SK-N-SH (cell line): ENCODE results near the gene TRPC6. TPM values are rescaled to one million over a fixed set of nuclear protein-coding genes. Genes with fewer than 3 reads are reported as not detected.

Experiments
- CTCF ChIA-PET: fragments of 300-600, 350-600 bp; formaldehyde crosslinking; extraction: SDS; loops from one replicate; lab custom pipeline; 2021; lab: Yijun Ruan, JAX
- POLR2A ChIA-PET: fragments of 350-600 bp; sonication (Branson Sonifier 250); formaldehyde crosslinking; extraction: SDS; loops from one replicate; lab custom pipeline; 2020; ENCODE audit warnings: antibody characterized with exemption, inconsistent platforms; lab: Yijun Ruan, JAX
- DNase-seq: peaks from one replicate; pipeline ENCODE4 v3.0.0; 2012
- H2AFZ ChIP-seq: fragments of 200-600 bp; sonication (generic); 2 replicates; pipeline ENCODE4 v1.8.1; 2016; ENCODE audit warnings: antibody characterized with exemption, mild to moderate bottlenecking, low read depth
- H3F3A ChIP-seq: fragments of 200-600 bp; sonication (generic); replicated peaks from 2 replicates; pipeline ENCODE3; 2016; ENCODE audit warnings: antibody characterized with exemption, mild to moderate bottlenecking; ENCODE audit not compliant: insufficient read depth
- H3K27ac ChIP-seq, 2 experiments: fragments of 200-500 bp in 1 of 2; fragments of 200-600 bp in 1 of 2; sonication (Bioruptor generic) in 1 of 2; sonication (generic), shearing (Covaris generic) in 1 of 2; 2 replicates each; pipeline versions ENCODE4 v1.5.1 to v1.6.1; 2014 to 2016; ENCODE audit warnings: low read depth in 2 of 2, inconsistent platforms in 1 of 2, low read length in 1 of 2, mild to moderate bottlenecking in 1 of 2, mixed read lengths in 1 of 2
- H3K27me3 ChIP-seq: fragments of 200-600 bp; sonication (generic), shearing (Covaris generic); 2 replicates; pipeline ENCODE4 v1.6.1; 2016; ENCODE audit warnings: mixed run types; ENCODE audit not compliant: insufficient read depth
- H3K36me3 ChIP-seq, 2 experiments: fragments of 200-500 bp in 1 of 2; fragments of 200-600 bp in 1 of 2; sonication (Bioruptor generic) in 1 of 2; sonication (generic) in 1 of 2; replicated peaks in 1 of 2; 2 replicates each; pipeline versions ENCODE3 to v1.5.1; 2014 to 2016; ENCODE audit warnings: low read length in 1 of 2, mild to moderate bottlenecking in 1 of 2; ENCODE audit not compliant: insufficient read depth in 2 of 2, control insufficient read depth in 1 of 2
- H3K4me1 ChIP-seq, 2 experiments: fragments of 200-500 bp in 1 of 2; fragments of 200-600 bp in 1 of 2; sonication (Bioruptor generic) in 1 of 2; sonication (generic), shearing (Covaris generic) in 1 of 2; 2 replicates each; pipeline versions ENCODE4 v1.5.1 to v1.6.1; 2014 to 2016; ENCODE audit warnings: low read depth in 1 of 2, low read length in 1 of 2, mixed run types in 1 of 2; ENCODE audit not compliant: insufficient read depth in 2 of 2, control insufficient read depth in 1 of 2
- H3K4me2 ChIP-seq: fragments of 200-600 bp; sonication (generic), shearing (Covaris generic); 2 replicates; pipeline ENCODE4 v1.6.1; 2017; ENCODE audit warnings: mixed run types
- H3K4me3 ChIP-seq, 2 experiments: fragments of 200-500 bp in 1 of 2; fragments of 200-600 bp in 1 of 2; sonication (Bioruptor generic) in 1 of 2; sonication (generic), shearing (Covaris generic) in 1 of 2; 2 replicates each; pipeline versions ENCODE4 v1.5.1 to v1.8.1; 2014 to 2016; ENCODE audit warnings: low read depth in 2 of 2, inconsistent platforms in 1 of 2, low read length in 1 of 2, mild to moderate bottlenecking in 1 of 2, mixed read lengths in 1 of 2, moderate library complexity in 1 of 2
- H3K79me2 ChIP-seq: fragments of 200-600 bp; sonication (generic); 2 replicates; pipeline ENCODE4 v1.8.1; 2017; ENCODE audit warnings: mild to moderate bottlenecking; ENCODE audit not compliant: insufficient read depth
- H3K9ac ChIP-seq: fragments of 200-600 bp; sonication (generic); 2 replicates; pipeline ENCODE4 v1.6.1; 2017; ENCODE audit warnings: mixed run types
- H3K9me2 ChIP-seq: fragments of 200-600 bp; sonication (generic); 2 replicates; pipeline ENCODE4 v1.6.1; 2017; ENCODE audit warnings: mixed run types
- H3K9me3 ChIP-seq: fragments of 200-600 bp; sonication (generic); 2 replicates; pipeline ENCODE4 v1.6.1; 2017; ENCODE audit warnings: mixed run types, mild to moderate bottlenecking, moderate library complexity
- H4K20me1 ChIP-seq: fragments of 200-600 bp; sonication (generic); 2 replicates; pipeline ENCODE4 v1.6.1; 2017; ENCODE audit warnings: mild to moderate bottlenecking, mixed run types; ENCODE audit not compliant: insufficient read depth
- CHD2 ChIP-seq: fragments of 150-350 bp; IDR thresholded peaks from 2 replicates; pipeline ENCODE4 v1.6.1; 2018; ENCODE audit warnings: low read length; ENCODE audit not compliant: partially characterized antibody
- GABPA ChIP-seq: IDR thresholded peaks from 2 replicates; pipeline ENCODE4 v1.4.0; 2012; ENCODE audit warnings: low read depth, mild to moderate bottlenecking
- GATA2 ChIP-seq: sonication (generic); formaldehyde crosslinking; IDR thresholded peaks from 2 replicates; pipeline ENCODE4 v1.5.0; 2020; ENCODE audit warnings: mild to moderate bottlenecking, missing genetic modification reagents
- POLR2AphosphoS5 ChIP-seq: IDR thresholded peaks from 2 replicates; pipeline ENCODE4 v1.6.1; 2012; ENCODE audit warnings: low read depth, low read length
- RCOR1 ChIP-seq: fragments of 150-350 bp; IDR thresholded peaks from 2 replicates; pipeline ENCODE4 v1.6.1; 2017; ENCODE audit warnings: antibody characterized with exemption, low read length
- RFX5 ChIP-seq: IDR thresholded peaks from 2 replicates; pipeline ENCODE4 v1.6.1; 2012; ENCODE audit warnings: mild to moderate bottlenecking, improper control_type of control experiment, low read length
- SIN3A ChIP-seq: IDR thresholded peaks from 2 replicates; pipeline ENCODE4 v1.6.1; 2012; ENCODE audit warnings: low read depth, mild to moderate bottlenecking, low read length, moderate library complexity, borderline replicate concordance
- TAF1 ChIP-seq: IDR thresholded peaks from 2 replicates; pipeline ENCODE4 v1.6.1; 2012; ENCODE audit warnings: low read depth, mild to moderate bottlenecking, low read length, moderate library complexity, borderline replicate concordance
- TEAD4 ChIP-seq: IDR thresholded peaks from 2 replicates; pipeline ENCODE4 v1.4.0; 2012; ENCODE audit warnings: mild to moderate bottlenecking, borderline replicate concordance; ENCODE audit not compliant: insufficient read depth
- YY1 ChIP-seq: IDR thresholded peaks from 2 replicates; pipeline ENCODE4 v1.4.0; 2012; ENCODE audit warnings: low read depth, mild to moderate bottlenecking
- WGBS: methylation state at CpG from one replicate; pipeline ENCODE4 v1.1.6; 2017; ENCODE audit warnings: low lambda C conversion rate; 5-methylcytosine and 5-hydroxymethylcytosine counted together
- polyA plus RNA-seq, 3 experiments: library from polyadenylated mRNA; depleted of rRNA; stranded (reverse); fragments of >200 nt; gene quantifications; 2 replicates each; pipeline ENCODE4 v1.2.3, GENCODE V29; 2012
- TF ChIP-seq, protein P1 (sequence below): IDR thresholded peaks from 2 replicates; pipeline ENCODE4 v1.4.0; 2012; ENCODE audit warnings: low read depth, borderline replicate concordance
- TF ChIP-seq, protein P2 (sequence below): fragments of 200-600 bp; sonication (generic); IDR thresholded peaks from 2 replicates; pipeline ENCODE4 v1.6.1; 2017; ENCODE audit warnings: antibody characterized with exemption, mild to moderate bottlenecking, moderate library complexity

The TRPC6 gene
- polyA plus RNA-seq, 1 of the 3 experiments (the other 2 are of a cell fraction): not detected

DNA sequence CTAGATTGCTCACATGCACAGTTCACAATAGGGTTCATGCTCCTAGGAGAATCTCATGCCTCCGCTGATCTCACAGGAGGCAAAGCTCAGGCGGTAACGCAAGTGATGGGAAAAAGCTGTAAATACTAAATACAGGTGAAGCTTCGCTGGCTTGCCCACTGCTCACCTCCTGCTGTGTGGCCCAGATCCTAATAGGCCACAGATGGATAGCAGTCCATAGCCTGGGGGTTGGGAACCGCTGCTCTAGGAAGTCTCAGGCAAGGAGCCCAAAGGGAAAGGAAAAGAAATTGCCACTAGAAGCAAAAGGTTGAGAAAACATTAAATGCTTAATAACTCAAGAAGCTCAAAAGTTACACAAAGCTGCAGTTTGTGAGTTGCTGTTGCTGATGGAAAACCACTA lies 3.2 kb upstream of the TRPC6 start:
- POLR2A ChIA-PET: no interaction called here
- H3K4me2 ChIP-seq: no peak overlapping the region

DNA sequence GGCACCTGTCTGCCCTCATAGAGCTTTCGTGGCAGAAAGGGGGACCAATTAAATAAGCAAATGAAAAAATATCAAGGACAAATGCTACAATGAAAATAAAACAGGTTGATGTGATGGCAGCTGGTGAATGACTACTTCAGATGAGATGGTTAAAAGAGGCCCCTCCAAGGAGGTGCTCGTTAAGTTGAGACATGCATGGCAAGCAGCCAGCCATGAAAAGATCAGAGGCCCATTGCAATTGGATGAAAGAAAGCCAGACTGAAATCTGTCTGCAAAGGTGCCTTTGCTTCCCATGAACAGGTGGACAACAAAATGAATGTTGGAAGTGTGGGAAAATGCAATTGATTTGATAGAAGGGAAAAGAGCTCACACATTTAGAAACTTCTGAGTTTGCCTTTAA lies 848 bp upstream of the TRPC6 start:
- ChIA-PET POLR2A (no interaction called here), CTCF (no interaction called here)
- 12% methylated on average over 2 of the region's 2 CpGs for WGBS
- Histone ChIP-seq H3K27ac (no peak overlapping the region), H3K9me2 (no peaks in the 10 kb centered on the region), H3K4me2 (no peak overlapping the region), H2AFZ (no peak overlapping the region), H3F3A (no peaks in the 10 kb centered on the region), H4K20me1 (no peaks in the 10 kb centered on the region), H3K9me3 (no peaks in the 10 kb centered on the region), H3K9ac (no peak overlapping the region), H3K4me3 (no peak overlapping the region), H3K36me3 (no peaks in the 10 kb centered on the region), H3K79me2 (no peaks in the 10 kb centered on the region), H3K27me3 (peaks cover 24% of the 10 kb centered on the region), H3K4me1 (no peaks in the 10 kb centered on the region)
- DNase-seq: no peak
- TF ChIP-seq TAF1: no peak
- TF ChIP-seq POLR2AphosphoS5: no peak
- TF ChIP-seq, protein P1, sequence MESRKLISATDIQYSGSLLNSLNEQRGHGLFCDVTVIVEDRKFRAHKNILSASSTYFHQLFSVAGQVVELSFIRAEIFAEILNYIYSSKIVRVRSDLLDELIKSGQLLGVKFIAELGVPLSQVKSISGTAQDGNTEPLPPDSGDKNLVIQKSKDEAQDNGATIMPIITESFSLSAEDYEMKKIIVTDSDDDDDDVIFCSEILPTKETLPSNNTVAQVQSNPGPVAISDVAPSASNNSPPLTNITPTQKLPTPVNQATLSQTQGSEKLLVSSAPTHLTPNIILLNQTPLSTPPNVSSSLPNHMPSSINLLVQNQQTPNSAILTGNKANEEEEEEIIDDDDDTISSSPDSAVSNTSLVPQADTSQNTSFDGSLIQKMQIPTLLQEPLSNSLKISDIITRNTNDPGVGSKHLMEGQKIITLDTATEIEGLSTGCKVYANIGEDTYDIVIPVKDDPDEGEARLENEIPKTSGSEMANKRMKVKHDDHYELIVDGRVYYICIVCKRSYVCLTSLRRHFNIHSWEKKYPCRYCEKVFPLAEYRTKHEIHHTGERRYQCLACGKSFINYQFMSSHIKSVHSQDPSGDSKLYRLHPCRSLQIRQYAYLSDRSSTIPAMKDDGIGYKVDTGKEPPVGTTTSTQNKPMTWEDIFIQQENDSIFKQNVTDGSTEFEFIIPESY: no peak
- TF ChIP-seq RFX5: no peak
- no peak for TF ChIP-seq GATA2
- no peak for TF ChIP-seq SIN3A

More for the DNA sequence above, 3.2 kb upstream of the TRPC6 start:
- no peaks in the 10 kb centered on the region for H3K36me3 ChIP-seq
- CTCF ChIA-PET: no interaction called here
- H3K27me3 ChIP-seq: peaks cover 15% of the 10 kb centered on the region
- no peaks in the 10 kb centered on the region for H3K4me1 ChIP-seq
- no peak overlapping the region for H2AFZ ChIP-seq
- TF ChIP-seq RCOR1 (no peak), GABPA (no peak), TEAD4 (no peak), POLR2AphosphoS5 (no peak), YY1 (no peak), RFX5 (no peak), CHD2 (no peak)
- TF ChIP-seq, protein P2, sequence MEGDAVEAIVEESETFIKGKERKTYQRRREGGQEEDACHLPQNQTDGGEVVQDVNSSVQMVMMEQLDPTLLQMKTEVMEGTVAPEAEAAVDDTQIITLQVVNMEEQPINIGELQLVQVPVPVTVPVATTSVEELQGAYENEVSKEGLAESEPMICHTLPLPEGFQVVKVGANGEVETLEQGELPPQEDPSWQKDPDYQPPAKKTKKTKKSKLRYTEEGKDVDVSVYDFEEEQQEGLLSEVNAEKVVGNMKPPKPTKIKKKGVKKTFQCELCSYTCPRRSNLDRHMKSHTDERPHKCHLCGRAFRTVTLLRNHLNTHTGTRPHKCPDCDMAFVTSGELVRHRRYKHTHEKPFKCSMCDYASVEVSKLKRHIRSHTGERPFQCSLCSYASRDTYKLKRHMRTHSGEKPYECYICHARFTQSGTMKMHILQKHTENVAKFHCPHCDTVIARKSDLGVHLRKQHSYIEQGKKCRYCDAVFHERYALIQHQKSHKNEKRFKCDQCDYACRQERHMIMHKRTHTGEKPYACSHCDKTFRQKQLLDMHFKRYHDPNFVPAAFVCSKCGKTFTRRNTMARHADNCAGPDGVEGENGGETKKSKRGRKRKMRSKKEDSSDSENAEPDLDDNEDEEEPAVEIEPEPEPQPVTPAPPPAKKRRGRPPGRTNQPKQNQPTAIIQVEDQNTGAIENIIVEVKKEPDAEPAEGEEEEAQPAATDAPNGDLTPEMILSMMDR: no peak
- 36% methylated on average over 5 of the region's 5 CpGs for WGBS
- no peaks in the 10 kb centered on the region for H3F3A ChIP-seq
- no peak overlapping the region for H3K4me3 ChIP-seq
- H3K9ac ChIP-seq: no peak overlapping the region
- no peaks in the 10 kb centered on the region for H4K20me1 ChIP-seq
- no peaks in the 10 kb centered on the region for H3K9me3 ChIP-seq
- no peak overlapping the region for H3K27ac ChIP-seq
- no peaks in the 10 kb centered on the region for H3K9me2 ChIP-seq
- DNase-seq: no peak
- no peaks in the 10 kb centered on the region for H3K79me2 ChIP-seq
